Neural crest cell (in vitro differentiated cells): Measurements from ENCODE around the gene SECISBP2L. TPM values are rescaled to one million over a fixed set of nuclear protein-coding genes. Genes with fewer than 3 reads are reported as not detected.

ENCODE experiments used
- DNase-seq: peaks from one replicate; pipeline ENCODE4 v3.0.0; 2021; ENCODE audit warnings: low read depth, mixed read lengths, low spot score
- H3K27ac Mint-ChIP-seq: one replicate; pipeline ENCODE4 v1.8.0; 2021; ENCODE audit warnings: mild to moderate bottlenecking, mixed read lengths; ENCODE audit not compliant: unreplicated experiment
- H3K27me3 Mint-ChIP-seq: 2 replicates; pipeline ENCODE4 v1.8.0; 2021; ENCODE audit warnings: low read depth, mild to moderate bottlenecking, mixed read lengths
- H3K36me3 Mint-ChIP-seq: 2 replicates; pipeline ENCODE4 v1.8.0; 2021; ENCODE audit warnings: low read depth, mild to moderate bottlenecking, mixed read lengths
- H3K4me1 Mint-ChIP-seq: 2 replicates; pipeline ENCODE4 v1.8.0; 2021; ENCODE audit warnings: mixed read lengths
- H3K4me3 Mint-ChIP-seq: one replicate; pipeline ENCODE4 v1.8.0; 2021; ENCODE audit warnings: mild to moderate bottlenecking, mixed read lengths
- H3K9me3 Mint-ChIP-seq: 2 replicates; pipeline ENCODE4 v1.8.0; 2021; ENCODE audit warnings: mixed read lengths
- CTCF ChIP-seq: fragments of 200-600 bp; sonication (generic); conservative IDR thresholded peaks from 2 replicates; pipeline ENCODE4 v1.5.0; 2021; ENCODE audit warnings: antibody characterized with exemption, mild to moderate bottlenecking
- total RNA-seq: library from RNA; stranded (reverse); gene quantifications from 2 replicates; pipeline ENCODE4 v1.2.1, GENCODE V29; 2021

Gene SECISBP2L
- total RNA-seq, 1 donor from 2014 or later, result 39.2 TPM

- no peak for TF ChIP-seq CTCF
- no peaks in the 10 kb centered on the region for H3K27me3 Mint-ChIP-seq
- DNase-seq, result no peak
- no peaks in the 10 kb centered on the region for H3K36me3 Mint-ChIP-seq
- H3K4me1 Mint-ChIP-seq, result peaks cover 3% of the 10 kb centered on the region
- H3K27ac Mint-ChIP-seq, result no peak overlapping the region
- H3K9me3 Mint-ChIP-seq, result peaks cover 9% of the 10 kb centered on the region
- no peak overlapping the region for H3K4me3 Mint-ChIP-seq
Observed at GRCh38 chr15:48946840-48947187, 99.4 kb downstream of the SECISBP2L start.

GRCh38 chr15:48946074-48946839 lies 100.0 kb downstream of the SECISBP2L start:
- DNase-seq, result no peak
- Mint-ChIP-seq H3K27ac (no peak overlapping the region), H3K4me3 (no peak overlapping the region), H3K36me3 (no peaks in the 10 kb centered on the region), H3K4me1 (peaks cover 3% of the 10 kb centered on the region), H3K9me3 (peaks cover 6% of the 10 kb centered on the region), H3K27me3 (no peaks in the 10 kb centered on the region)
- TF ChIP-seq CTCF, result no peak

- H3K9me3 Mint-ChIP-seq, result peaks cover 6% of the 10 kb centered on the region
- H3K27me3 Mint-ChIP-seq, result no peaks in the 10 kb centered on the region
- no peak overlapping the region for H3K27ac Mint-ChIP-seq
- H3K4me3 Mint-ChIP-seq, result no peak overlapping the region
- no peak for TF ChIP-seq CTCF
- no peaks in the 10 kb centered on the region for H3K36me3 Mint-ChIP-seq
- peaks cover 3% of the 10 kb centered on the region for H3K4me1 Mint-ChIP-seq
- no peak for DNase-seq
Observed at GRCh38 chr15:48945386-48945785, 100.9 kb downstream of the SECISBP2L start.

GRCh38 chr15:48941904-48942303 lies 104.3 kb downstream of the SECISBP2L start:
- no peak for DNase-seq
- peaks cover 4% of the 10 kb centered on the region for H3K9me3 Mint-ChIP-seq
- H3K27me3 Mint-ChIP-seq, result no peaks in the 10 kb centered on the region
- no peaks in the 10 kb centered on the region for H3K36me3 Mint-ChIP-seq
- no peak for TF ChIP-seq CTCF
- H3K4me3 Mint-ChIP-seq, result no peak overlapping the region
- peaks cover 3% of the 10 kb centered on the region for H3K4me1 Mint-ChIP-seq
- H3K27ac Mint-ChIP-seq, result no peak overlapping the region

- H3K27ac Mint-ChIP-seq, result no peak overlapping the region
- no peak for TF ChIP-seq CTCF
Observed at GRCh38 chr15:48940508-48940907, 105.7 kb downstream of the SECISBP2L start.

More at GRCh38 chr15:48940508-48940907, 105.7 kb downstream of the SECISBP2L start:
- H3K4me3 Mint-ChIP-seq, result no peak overlapping the region
- H3K4me1 Mint-ChIP-seq, result peaks cover 3% of the 10 kb centered on the region
- H3K27me3 Mint-ChIP-seq, result no peaks in the 10 kb centered on the region
- DNase-seq, result no peak
- no peaks in the 10 kb centered on the region for H3K36me3 Mint-ChIP-seq
- peaks cover 4% of the 10 kb centered on the region for H3K9me3 Mint-ChIP-seq
